Ascending aorta (tissue), 2 donors: ENCODE results near the gene MUC5B. TPM values are rescaled to one million over a fixed set of nuclear protein-coding genes. Genes with fewer than 3 reads are reported as not detected.

Experiments used
- DNase-seq, 2 donors: peaks; one replicate each; pipeline ENCODE4 v3.0.0-alpha.2; 2019; ENCODE audit warnings: low spot score in 2 of 2
- H3K27ac ChIP-seq, 2 donors: fragments of 200-600 bp; sonication (generic); one replicate each; pipeline ENCODE4 v1.5.1; 2016 to 2017; ENCODE audit warnings: mild to moderate bottlenecking in 1 of 2
- H3K27me3 ChIP-seq: fragments of 200-600 bp; sonication (generic); one replicate; pipeline ENCODE4 v1.5.1; 2017
- H3K36me3 ChIP-seq, 2 donors: fragments of 200-600 bp; sonication (generic); one replicate each; pipeline ENCODE4 v1.5.1; 2016
- H3K4me1 ChIP-seq, 2 donors: fragments of 200-600 bp; sonication (generic); one replicate each; pipeline ENCODE4 v1.5.1; 2016 to 2017; ENCODE audit warnings: mild to moderate bottlenecking in 1 of 2
- H3K4me3 ChIP-seq, 2 donors: fragments of 200-600 bp; sonication (generic); one replicate each; pipeline ENCODE4 v1.5.1; 2016 to 2017; ENCODE audit warnings: mild to moderate bottlenecking in 1 of 2
- H3K9me3 ChIP-seq, 2 donors: fragments of 200-600 bp; sonication (generic); one replicate each; pipeline ENCODE4 v1.5.1; 2016
- CTCF ChIP-seq, 3 experiments: fragments of 200-600 bp in 2 of 3; fragments of 450-650 bp in 1 of 3; sonication (generic) in 2 of 3; IDR thresholded peaks; one replicate each; pipeline ENCODE4 v1.5.1; 2016 to 2019; ENCODE audit warnings: antibody characterized with exemption in 3 of 3, mild to moderate bottlenecking in 1 of 3, moderate library complexity in 1 of 3
- intact Hi-C: fragments of 100-400 bp; cut with DNase I; formaldehyde crosslinking; loops from one replicate; pipeline ENCODE4 v1.15.1; 2023
- total RNA-seq: library from RNA; depleted of rRNA; stranded (reverse); fragments of >200 nt; gene quantifications from one replicate; pipeline ENCODE4 v1.1.0, GENCODE V29; 2016

The MUC5B gene
- total RNA-seq, 1 donor from 2014 or later, result under 0.01 TPM

DNA sequence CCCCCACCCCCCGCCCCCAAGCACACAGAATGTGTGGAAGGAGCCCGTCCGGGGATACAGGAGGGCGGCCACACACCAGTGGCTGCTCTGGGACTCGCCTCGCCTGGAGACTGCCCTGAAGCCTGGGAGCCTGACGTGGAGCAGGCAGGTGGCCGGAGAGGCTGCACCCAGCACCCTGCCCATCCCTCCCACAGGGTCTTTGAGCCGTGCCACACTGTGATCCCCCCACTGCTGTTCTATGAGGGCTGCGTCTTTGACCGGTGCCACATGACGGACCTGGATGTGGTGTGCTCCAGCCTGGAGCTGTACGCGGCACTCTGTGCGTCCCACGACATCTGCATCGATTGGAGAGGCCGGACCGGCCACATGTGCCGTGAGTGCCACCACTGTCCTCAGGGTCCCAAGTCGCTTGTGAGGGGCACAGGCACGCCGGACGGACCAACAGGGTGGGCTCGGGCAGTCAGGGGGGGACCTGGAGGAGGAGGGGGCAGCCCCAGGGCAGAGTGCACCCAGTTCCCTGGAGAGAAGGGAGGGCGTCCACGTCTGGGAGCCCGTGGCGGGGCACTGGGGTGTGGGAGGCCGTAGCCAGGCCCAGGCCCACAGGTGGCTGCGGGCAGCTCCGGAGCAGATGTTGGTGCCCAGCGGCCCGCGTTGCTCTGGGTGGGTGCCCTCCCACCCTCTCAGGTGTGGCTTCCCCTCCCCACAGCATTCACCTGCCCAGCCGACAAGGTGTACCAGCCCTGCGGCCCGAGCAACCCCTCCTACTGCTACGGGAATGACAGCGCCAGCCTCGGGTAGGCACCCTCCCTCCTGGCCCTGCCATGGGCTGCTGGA, 27.0 kb upstream of the MUC5B start:
- intact Hi-C loops, result no loop called here
- no peaks in the 10 kb centered on the region for H3K4me1 ChIP-seq
- peak in 1 of 2 donors; percentile 59 for DNase-seq
- H3K9me3 ChIP-seq, result no peaks in the 10 kb centered on the region
- no peak overlapping the region for H3K27ac ChIP-seq
- H3K27me3 ChIP-seq, result no peaks in the 10 kb centered on the region
- H3K36me3 ChIP-seq, result no peaks in the 10 kb centered on the region
- no peak overlapping the region for H3K4me3 ChIP-seq
- no peak for TF ChIP-seq CTCF (IDR thresholded peaks at IDR 0.05)

DNA sequence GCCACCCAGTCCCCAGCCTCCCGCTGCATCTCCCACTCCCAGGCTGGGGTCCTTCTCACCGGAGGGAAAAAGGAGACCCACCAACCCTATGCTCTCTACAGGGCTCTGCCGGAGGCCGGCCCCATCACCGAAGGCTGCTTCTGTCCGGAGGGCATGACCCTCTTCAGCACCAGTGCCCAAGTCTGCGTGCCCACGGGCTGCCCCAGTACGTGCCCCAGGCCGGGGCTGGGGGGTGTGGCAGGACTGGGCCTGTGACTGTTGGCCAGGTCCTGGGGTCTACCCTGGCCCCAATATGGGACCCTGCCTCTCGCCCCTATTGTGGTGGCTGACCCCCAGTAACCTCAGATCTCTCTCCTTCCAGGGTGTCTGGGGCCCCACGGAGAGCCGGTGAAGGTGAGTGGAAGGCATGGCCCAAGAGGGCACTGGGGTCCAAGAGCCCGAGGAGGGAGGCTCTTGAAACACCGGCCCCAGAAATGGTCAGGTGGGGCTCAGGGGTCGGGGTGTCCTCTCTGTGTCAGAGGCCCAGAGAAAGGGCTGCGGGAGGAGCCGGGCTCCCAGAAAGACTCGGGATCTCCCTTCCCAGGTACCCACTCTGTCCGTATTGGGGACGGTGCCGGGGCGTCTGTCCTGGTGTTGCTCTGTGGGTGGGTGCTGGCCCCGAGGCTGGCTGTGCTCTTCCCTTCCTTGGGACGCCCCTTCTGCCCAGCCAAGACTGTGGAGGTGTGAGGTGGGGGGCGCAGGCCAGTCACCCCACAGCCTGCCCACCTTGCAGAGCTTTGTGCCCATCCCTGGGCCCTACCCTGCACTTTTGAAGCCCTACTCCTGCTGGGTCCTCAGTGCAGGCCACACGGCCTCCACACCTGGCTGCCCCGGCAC, 26.1 kb upstream of the MUC5B start:
- Histone ChIP-seq H3K9me3 (no peaks in the 10 kb centered on the region), H3K4me3 (no peak overlapping the region), H3K27ac (no peak overlapping the region), H3K4me1 (no peaks in the 10 kb centered on the region), H3K36me3 (no peaks in the 10 kb centered on the region), H3K27me3 (no peaks in the 10 kb centered on the region)
- peak in 1 of 2 donors; percentile 59 for DNase-seq
- no peak for TF ChIP-seq CTCF (IDR thresholded peaks at IDR 0.05)
- intact Hi-C loops, result no loop called here

DNA sequence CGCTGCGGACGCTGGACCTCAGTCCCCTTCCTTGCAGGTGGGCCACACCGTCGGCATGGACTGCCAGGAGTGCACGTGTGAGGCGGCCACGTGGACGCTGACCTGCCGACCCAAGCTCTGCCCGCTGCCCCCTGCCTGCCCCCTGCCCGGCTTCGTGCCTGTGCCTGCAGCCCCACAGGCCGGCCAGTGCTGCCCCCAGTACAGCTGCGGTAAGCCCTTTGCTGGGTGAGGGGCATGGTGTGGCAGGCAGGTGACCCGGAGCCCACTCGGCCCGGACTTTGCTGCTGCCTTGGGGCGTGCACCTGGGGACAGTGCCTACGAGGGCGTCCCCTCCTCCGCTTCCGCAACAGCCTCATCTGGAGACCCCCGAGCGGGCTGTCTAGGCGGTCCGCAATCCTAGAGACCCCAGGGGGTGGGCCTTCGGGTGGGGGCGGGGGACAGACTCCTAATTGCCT, 25.4 kb upstream of the MUC5B start:
- Histone ChIP-seq H3K4me3 (no peak overlapping the region), H3K36me3 (no peaks in the 10 kb centered on the region), H3K4me1 (no peaks in the 10 kb centered on the region), H3K27me3 (no peaks in the 10 kb centered on the region), H3K27ac (no peak overlapping the region), H3K9me3 (no peaks in the 10 kb centered on the region)
- no peak for TF ChIP-seq CTCF (IDR thresholded peaks at IDR 0.05)
- intact Hi-C loops, result no loop called here
- DNase-seq, result peak in 1 of 2 donors; percentile 56

- intact Hi-C loops, result no loop called here
- H3K27me3 ChIP-seq, result no peaks in the 10 kb centered on the region
- no peak overlapping the region for H3K27ac ChIP-seq
- no peak for TF ChIP-seq CTCF (IDR thresholded peaks at IDR 0.05)
- H3K4me1 ChIP-seq, result no peaks in the 10 kb centered on the region
- DNase-seq, result peak in 1 of 2 donors; percentile 63
- no peaks in the 10 kb centered on the region for H3K36me3 ChIP-seq
- H3K9me3 ChIP-seq, result no peaks in the 10 kb centered on the region
- H3K4me3 ChIP-seq, result no peak overlapping the region
These were observed 24.8 kb upstream of the MUC5B start for GRCh38 chr11:1197886-1198560.

DNA sequence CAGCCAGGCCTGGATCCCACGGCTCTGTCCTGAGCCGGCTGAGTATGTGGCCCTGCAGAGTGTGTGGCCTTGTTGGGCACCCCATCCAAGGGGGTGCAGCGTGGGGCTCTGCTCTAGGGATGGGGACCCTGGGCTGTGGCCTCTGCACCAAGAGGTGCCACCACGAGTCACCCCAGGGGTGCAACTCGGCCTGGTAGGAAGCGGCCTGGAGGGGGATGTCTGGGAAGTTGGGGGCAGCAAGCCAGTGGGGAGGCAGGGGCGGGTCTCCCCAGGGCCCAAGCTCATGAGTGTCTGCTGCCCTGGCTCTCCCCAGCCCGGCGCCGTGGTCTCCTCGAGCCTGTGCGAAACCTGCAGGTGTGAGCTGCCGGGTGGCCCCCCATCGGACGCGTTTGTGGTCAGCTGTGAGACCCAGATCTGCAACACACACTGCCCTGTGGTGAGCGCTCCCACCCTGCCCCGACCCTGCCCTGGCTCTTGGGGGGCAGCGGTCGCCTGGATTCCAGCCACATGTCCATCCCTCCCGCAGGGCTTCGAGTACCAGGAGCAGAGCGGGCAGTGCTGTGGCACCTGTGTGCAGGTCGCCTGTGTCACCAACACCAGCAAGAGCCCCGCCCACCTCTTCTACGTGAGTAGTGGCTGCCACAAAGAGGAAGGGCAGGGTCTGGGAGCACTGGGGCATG, 24.2 kb upstream of the MUC5B start:
- Histone ChIP-seq H3K27me3 (no peaks in the 10 kb centered on the region), H3K27ac (no peak overlapping the region)
- peak in 1 of 2 donors; percentile 55 for DNase-seq

More for the DNA sequence above, 24.2 kb upstream of the MUC5B start:
- intact Hi-C loops, result no loop called here
- no peak for TF ChIP-seq CTCF (IDR thresholded peaks at IDR 0.05)
- Histone ChIP-seq H3K36me3 (no peaks in the 10 kb centered on the region), H3K9me3 (no peaks in the 10 kb centered on the region), H3K4me1 (no peaks in the 10 kb centered on the region), H3K4me3 (no peak overlapping the region)
